ENCODE measurements around the gene PARP1. TPM values are rescaled to one million over a fixed set of nuclear protein-coding genes. Genes with fewer than 3 reads are reported as not detected.

The PARP1 gene
- total and polyA plus RNA-seq, 4 donors = 39.2 to 108 (median 60.3) TPM

- TF ChIP-seq CTCF (IDR thresholded peaks at IDR 0.05; ENCODE audit: low read depth, low read length, missing input control) (no peak), NR2F2 (IDR thresholded peaks at IDR 0.05) (no peak), RXRA (IDR thresholded peaks at IDR 0.05) (no peak), RAD21 (IDR thresholded peaks at IDR 0.05) (no peak)
These were observed 52.9 kb downstream of the PARP1 start (continued) for GRCh38 chr1:226355016-226355415.

GRCh38 chr1:226353698-226354525 is 54.0 kb downstream of the PARP1 start:
- Histone ChIP-seq H3K4me1 (ENCODE audit: control insufficient read depth in 4 of 4, insufficient read depth in 4 of 4, low read length in 3 of 4) (no peaks in the 10 kb centered on the region), H3K36me3 (ENCODE audit: control insufficient read depth in 4 of 4, insufficient read depth in 3 of 4, low read depth in 1 of 4, low read length in 3 of 4) (peaks cover 0 to 16% (median 6%) of the 10 kb centered on the region in 4 donors), H3K27me3 (ENCODE audit: control insufficient read depth in 4 of 4, insufficient read depth in 4 of 4, low read length in 3 of 4) (no peaks in the 10 kb centered on the region), H3K9me3 (ENCODE audit: control insufficient read depth in 4 of 4, low read length in 3 of 4) (no peaks in the 10 kb centered on the region), H3K4me3 (ENCODE audit: low read depth in 1 of 3, low read length in 3 of 3) (no peak overlapping the region), H3K27ac (ENCODE audit: low read depth in 1 of 2, low read length in 2 of 2) (no peak overlapping the region), H3K9ac (ENCODE audit: low read depth in 1 of 2, low read length in 2 of 2) (no peak overlapping the region)
- no peak for DNase-seq (ENCODE audit: low spot score)
- TF ChIP-seq RAD21 (IDR thresholded peaks at IDR 0.05) = no peak
- TF ChIP-seq ZBTB33 (IDR thresholded peaks at IDR 0.05) = no peak
- no peak for TF ChIP-seq HNF4G (IDR thresholded peaks at IDR 0.05)
- no peak for TF ChIP-seq ATF3 (IDR thresholded peaks at IDR 0.05)
- no peak for TF ChIP-seq MAX (IDR thresholded peaks at IDR 0.05)
- no peak for TF ChIP-seq SP1 (IDR thresholded peaks at IDR 0.05)
- TF ChIP-seq EGR1 (IDR thresholded peaks at IDR 0.05; ENCODE audit: low read depth in 2 of 2) = no peak
- TF ChIP-seq FOXA2 (IDR thresholded peaks at IDR 0.05) = no peak
- TF ChIP-seq JUND (IDR thresholded peaks at IDR 0.05) = no peak
- no peak for TF ChIP-seq NR2F2 (IDR thresholded peaks at IDR 0.05)
- TF ChIP-seq TAF1 (conservative IDR thresholded peaks at IDR 0.05) = no peak
- TF ChIP-seq CTCF (IDR thresholded peaks at IDR 0.05; ENCODE audit: low read depth, low read length, missing input control) = no peak
- WGBS = 78% methylated on average over 15 of the region's 15 CpGs

- TF ChIP-seq RXRA (IDR thresholded peaks at IDR 0.05) (no peak), GABPA (IDR thresholded peaks at IDR 0.05 in 1 of 2, conservative IDR thresholded peaks at IDR 0.05 in 1 of 2) (no peak), NR2F2 (IDR thresholded peaks at IDR 0.05) (no peak), HNF4A (conservative IDR thresholded peaks at IDR 0.05) (no peak)
- Histone ChIP-seq H3K9ac (ENCODE audit: low read depth in 1 of 2, low read length in 2 of 2) (no peak overlapping the region), H3K27ac (ENCODE audit: low read depth in 1 of 2, low read length in 2 of 2) (no peak overlapping the region), H3K27me3 (ENCODE audit: control insufficient read depth in 4 of 4, insufficient read depth in 4 of 4, low read length in 3 of 4) (no peaks in the 10 kb centered on the region), H3K36me3 (ENCODE audit: control insufficient read depth in 4 of 4, insufficient read depth in 3 of 4, low read depth in 1 of 4, low read length in 3 of 4) (peaks cover 0 to 2% (median 0%) of the 10 kb centered on the region in 4 donors), H3K4me3 (ENCODE audit: low read depth in 1 of 3, low read length in 3 of 3) (no peak overlapping the region), H3K4me1 (ENCODE audit: control insufficient read depth in 4 of 4, insufficient read depth in 4 of 4, low read length in 3 of 4) (no peaks in the 10 kb centered on the region), H3K9me3 (ENCODE audit: control insufficient read depth in 4 of 4, low read length in 3 of 4) (no peaks in the 10 kb centered on the region)
- WGBS = 82% methylated on average over 3 of the region's 3 CpGs
- DNase-seq (ENCODE audit: low spot score) = no peak
These were observed 56.2 kb downstream of the PARP1 start for GRCh38 chr1:226351709-226352108.

Measured in liver (tissue), 9 donors.